ENCODE measurements around the gene TBC1D3B. TPM values are rescaled to one million over a fixed set of nuclear protein-coding genes. Genes with fewer than 3 reads are reported as not detected.
"Not testable (repeated sequence)": the region's sequence is repeated elsewhere in the genome, so short reads cannot be mapped to it uniquely, and the experiment has no call there.

The TBC1D3B gene
- total RNA-seq, 1 experiment from 2014 or later = 1.4 TPM

DNA sequence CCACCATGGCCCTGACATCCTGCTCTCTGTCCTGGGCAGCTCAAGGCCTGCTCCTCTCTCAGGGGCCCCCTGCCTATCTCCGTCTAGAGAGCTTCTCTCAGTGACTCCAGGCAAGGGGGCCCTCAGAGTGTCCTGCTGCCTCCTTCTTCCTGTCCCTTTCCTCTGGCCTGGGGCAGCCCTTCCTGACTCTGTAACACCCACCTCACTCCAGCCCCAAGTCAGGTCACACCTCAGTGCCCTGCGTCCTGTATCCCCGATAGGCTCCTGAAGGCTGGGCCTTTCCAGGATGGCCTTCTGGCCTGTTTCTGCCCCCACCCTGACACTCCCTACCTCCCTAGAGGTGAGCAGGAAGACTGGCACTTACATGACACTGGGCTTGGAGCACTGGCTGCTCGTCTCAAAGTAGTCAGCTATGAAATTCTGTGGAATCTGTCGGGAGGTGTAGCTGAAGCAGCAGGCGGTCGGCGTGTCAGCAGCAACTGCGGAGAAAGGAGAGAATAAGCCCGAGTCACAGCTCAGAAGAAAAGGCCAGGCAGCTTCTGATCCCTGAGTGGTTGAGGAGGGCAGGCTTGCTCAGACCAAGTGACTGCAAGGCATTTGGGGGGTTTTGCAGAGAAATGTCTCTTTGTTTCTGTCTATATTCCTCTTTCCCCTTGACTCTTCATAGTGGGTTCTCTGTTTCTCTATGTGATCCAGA is 19.1 kb upstream of the TBC1D3B start:
- Histone ChIP-seq H3K4me3 (ENCODE audit: low read length) (no peak overlapping the region), H3K36me3 (ENCODE audit: low read depth, low read length) (no peaks in the 10 kb centered on the region), H4K20me1 (ENCODE audit: low read length) (no peaks in the 10 kb centered on the region), H3K79me2 (ENCODE audit: low read length) (no peaks in the 10 kb centered on the region), H3F3A (ENCODE audit: low read length, unreplicated experiment) (no peaks in the 10 kb centered on the region), H3K9me3 (ENCODE audit: low read length) (no peaks in the 10 kb centered on the region), H3K4me2 (ENCODE audit: low read length) (no peak overlapping the region), H3K27me3 (ENCODE audit: low read length) (0 out of 2 replicates have a peak, but pooled peaks cover 5% of the 10 kb centered on the region), H3K27ac (ENCODE audit: low read length) (no peak overlapping the region), H3K4me1 (ENCODE audit: insufficient read depth, low read length) (no peaks in the 10 kb centered on the region), H3K9me2 (replicated peaks; ENCODE audit: low read length) (no peaks in the 10 kb centered on the region), H2AFZ (ENCODE audit: low read length) (no peak overlapping the region), H3K9ac (ENCODE audit: low read length) (no peak overlapping the region)
- TF ChIP-seq, protein P1, sequence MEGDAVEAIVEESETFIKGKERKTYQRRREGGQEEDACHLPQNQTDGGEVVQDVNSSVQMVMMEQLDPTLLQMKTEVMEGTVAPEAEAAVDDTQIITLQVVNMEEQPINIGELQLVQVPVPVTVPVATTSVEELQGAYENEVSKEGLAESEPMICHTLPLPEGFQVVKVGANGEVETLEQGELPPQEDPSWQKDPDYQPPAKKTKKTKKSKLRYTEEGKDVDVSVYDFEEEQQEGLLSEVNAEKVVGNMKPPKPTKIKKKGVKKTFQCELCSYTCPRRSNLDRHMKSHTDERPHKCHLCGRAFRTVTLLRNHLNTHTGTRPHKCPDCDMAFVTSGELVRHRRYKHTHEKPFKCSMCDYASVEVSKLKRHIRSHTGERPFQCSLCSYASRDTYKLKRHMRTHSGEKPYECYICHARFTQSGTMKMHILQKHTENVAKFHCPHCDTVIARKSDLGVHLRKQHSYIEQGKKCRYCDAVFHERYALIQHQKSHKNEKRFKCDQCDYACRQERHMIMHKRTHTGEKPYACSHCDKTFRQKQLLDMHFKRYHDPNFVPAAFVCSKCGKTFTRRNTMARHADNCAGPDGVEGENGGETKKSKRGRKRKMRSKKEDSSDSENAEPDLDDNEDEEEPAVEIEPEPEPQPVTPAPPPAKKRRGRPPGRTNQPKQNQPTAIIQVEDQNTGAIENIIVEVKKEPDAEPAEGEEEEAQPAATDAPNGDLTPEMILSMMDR (conservative IDR thresholded peaks at IDR 0.05; ENCODE audit: low read depth, low read length) = no peak
- no peak for TF ChIP-seq EZH2phosphoT487 (IDR thresholded peaks at IDR 0.05; ENCODE audit: borderline replicate concordance, low read length)
- no peak for TF ChIP-seq EZH2 (IDR thresholded peaks at IDR 0.05; ENCODE audit: low read length, unreplicated experiment)
- DNase-seq = no peak
- BruUV-seq (replicated peaks) = no TSS peak
- ChIA-PET CTCF (no interaction called here), POLR2A (ENCODE audit: unreplicated experiment) (no interaction called here)
- intact Hi-C loops (cut with micrococcal nuclease) = no loop called here
- no peak for ATAC-seq

GRCh38 chr17:36194832-36195433 is 18.5 kb upstream of the TBC1D3B start:
- H3K4me2 ChIP-seq (ENCODE audit: low read length); H3K36me3 ChIP-seq (ENCODE audit: low read depth, low read length); CTCF ChIA-PET; H3K27ac ChIP-seq (ENCODE audit: low read length); H3K27me3 ChIP-seq (ENCODE audit: low read length); H3K9ac ChIP-seq (ENCODE audit: low read length); POLR2A ChIA-PET (ENCODE audit: unreplicated experiment); intact Hi-C loops (cut with micrococcal nuclease); H3K4me1 ChIP-seq (ENCODE audit: insufficient read depth, low read length); H3K79me2 ChIP-seq (ENCODE audit: low read length); ATAC-seq; H3K9me3 ChIP-seq (ENCODE audit: low read length); BruUV-seq (replicated peaks); H4K20me1 ChIP-seq (ENCODE audit: low read length); H3K4me3 ChIP-seq (ENCODE audit: low read length); H3K9me2 ChIP-seq (replicated peaks; ENCODE audit: low read length); H3F3A ChIP-seq (ENCODE audit: low read length, unreplicated experiment); H2AFZ ChIP-seq (ENCODE audit: low read length); DNase-seq: not testable (repeated sequence)

GRCh38 chr17:36194147-36194831 is 17.9 kb upstream of the TBC1D3B start:
- BruUV-seq (replicated peaks); POLR2A ChIA-PET (ENCODE audit: unreplicated experiment): not testable (repeated sequence)

More at GRCh38 chr17:36194147-36194831, 17.9 kb upstream of the TBC1D3B start:
- H3K27ac ChIP-seq (ENCODE audit: low read length); H2AFZ ChIP-seq (ENCODE audit: low read length); H3K27me3 ChIP-seq (ENCODE audit: low read length); ATAC-seq; H3K9me3 ChIP-seq (ENCODE audit: low read length); H3K4me3 ChIP-seq (ENCODE audit: low read length); CTCF ChIA-PET; H3K4me2 ChIP-seq (ENCODE audit: low read length); H3K9me2 ChIP-seq (replicated peaks; ENCODE audit: low read length); H3K36me3 ChIP-seq (ENCODE audit: low read depth, low read length); H3K4me1 ChIP-seq (ENCODE audit: insufficient read depth, low read length); DNase-seq; intact Hi-C loops (cut with micrococcal nuclease); H3K79me2 ChIP-seq (ENCODE audit: low read length); H3K9ac ChIP-seq (ENCODE audit: low read length); H3F3A ChIP-seq (ENCODE audit: low read length, unreplicated experiment); H4K20me1 ChIP-seq (ENCODE audit: low read length): not testable (repeated sequence)

Measured in PC-3 (cell line).